ENCODE results near the gene BCL11B.

BCL11B gene

DNA sequence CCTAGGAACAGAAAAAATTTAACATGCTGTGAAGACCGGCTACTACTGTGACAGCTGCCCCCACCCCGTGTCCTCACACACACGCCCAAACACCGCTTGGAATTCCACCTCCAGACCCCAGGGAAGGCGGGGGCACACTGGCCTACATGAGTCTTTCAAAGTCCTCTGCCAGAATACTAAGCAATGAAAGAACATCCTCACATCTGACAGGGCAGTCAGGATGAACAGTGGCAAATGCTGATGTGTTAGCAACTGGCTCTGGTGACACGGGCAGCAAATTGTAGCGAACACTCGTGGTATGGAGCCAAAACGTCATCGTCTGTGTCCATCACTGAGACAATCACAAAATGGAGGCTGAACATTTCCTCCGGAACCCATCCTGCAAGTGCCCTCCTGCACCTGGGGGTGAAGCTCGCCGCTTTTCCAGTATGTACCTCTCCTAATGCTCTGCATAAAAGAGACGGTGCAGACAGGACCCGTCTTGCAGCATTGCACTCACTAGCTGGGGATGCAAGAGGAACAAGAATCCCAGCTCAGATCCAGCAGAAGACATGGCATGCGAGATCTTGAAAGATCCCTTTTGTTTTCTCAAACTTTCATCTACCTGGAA lies 94.8 kb downstream of the BCL11B start:
- DNase-seq, result no peak

DNA sequence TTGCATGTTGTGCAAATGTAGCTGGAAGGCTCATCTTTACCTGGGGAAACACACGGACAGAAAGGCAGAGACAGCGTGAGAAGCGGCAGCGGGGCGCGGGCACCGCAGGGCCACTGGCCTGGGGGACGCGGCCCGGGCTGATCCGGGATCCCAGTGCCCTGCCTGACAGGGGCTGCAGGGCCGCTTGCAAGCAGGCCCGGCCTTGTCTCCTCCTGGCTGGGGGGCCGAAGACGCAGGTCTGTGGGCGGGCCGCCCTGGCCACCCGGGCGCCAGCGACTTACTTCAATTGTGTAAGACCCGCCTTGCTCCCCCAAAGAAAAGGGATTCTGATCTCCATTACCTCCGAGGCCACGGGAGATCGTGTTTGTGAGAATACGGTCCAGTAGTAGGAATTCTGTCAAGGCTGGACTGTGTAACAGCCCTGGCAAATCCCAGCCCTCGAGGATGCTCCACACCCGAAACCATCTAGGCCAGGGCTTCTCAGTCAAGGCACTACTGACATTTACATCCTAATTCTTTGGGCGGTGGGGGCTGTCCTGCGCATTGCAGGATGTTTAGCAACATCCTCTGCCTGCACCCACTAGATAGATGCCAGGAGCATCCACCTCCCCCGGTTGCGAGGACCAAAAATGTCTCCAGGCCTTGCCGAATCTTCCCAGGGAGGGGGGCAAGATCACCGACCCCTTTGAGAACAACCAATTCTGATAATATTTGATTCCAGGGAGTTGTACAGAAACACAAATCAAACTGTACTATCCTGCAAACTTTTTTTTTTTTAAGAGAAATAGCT lies 95.6 kb downstream of the BCL11B start:
- DNase-seq, result no peak

DNA sequence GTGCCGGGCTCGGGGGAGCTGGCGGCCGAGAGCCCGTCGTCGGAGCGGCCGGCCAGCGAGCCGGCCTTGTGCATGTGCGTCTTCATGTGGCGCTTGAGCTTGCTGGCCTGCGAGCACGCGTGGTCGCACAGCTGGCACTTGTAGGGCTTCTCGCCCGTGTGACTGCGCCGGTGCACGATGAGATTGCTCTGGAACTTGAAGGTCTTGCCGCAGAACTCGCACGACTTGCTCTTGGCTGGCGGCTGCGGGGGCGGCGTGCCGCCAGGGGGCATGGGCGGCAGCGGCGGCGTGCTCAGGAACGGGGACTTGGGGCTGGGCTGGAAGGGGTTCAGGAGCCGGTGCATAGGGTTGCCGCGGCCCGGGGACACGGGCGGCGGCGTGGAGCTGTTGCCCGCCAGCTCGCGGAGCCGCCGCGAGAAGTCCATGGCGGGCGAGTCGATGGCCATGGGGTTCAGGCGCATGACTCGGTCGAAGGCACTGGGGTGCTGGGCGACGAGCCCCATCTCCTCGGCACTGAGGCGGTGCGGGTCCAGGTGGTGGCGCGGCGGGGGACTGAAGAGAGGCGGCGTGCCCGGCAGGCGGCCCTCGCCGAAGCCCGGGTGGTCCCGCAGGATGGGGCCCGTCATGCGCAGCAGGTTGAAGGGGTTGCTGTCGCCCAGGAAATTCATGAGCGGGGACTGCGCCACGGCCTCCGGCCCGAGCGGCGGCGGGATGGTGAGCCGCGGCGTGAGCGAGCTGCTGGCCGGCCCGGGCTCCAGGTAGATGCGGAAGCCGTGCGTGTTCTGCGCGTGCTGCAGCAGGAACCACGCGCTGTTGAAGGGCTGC lies 96.5 kb downstream of the BCL11B start:
- DNase-seq, result no peak

DNA sequence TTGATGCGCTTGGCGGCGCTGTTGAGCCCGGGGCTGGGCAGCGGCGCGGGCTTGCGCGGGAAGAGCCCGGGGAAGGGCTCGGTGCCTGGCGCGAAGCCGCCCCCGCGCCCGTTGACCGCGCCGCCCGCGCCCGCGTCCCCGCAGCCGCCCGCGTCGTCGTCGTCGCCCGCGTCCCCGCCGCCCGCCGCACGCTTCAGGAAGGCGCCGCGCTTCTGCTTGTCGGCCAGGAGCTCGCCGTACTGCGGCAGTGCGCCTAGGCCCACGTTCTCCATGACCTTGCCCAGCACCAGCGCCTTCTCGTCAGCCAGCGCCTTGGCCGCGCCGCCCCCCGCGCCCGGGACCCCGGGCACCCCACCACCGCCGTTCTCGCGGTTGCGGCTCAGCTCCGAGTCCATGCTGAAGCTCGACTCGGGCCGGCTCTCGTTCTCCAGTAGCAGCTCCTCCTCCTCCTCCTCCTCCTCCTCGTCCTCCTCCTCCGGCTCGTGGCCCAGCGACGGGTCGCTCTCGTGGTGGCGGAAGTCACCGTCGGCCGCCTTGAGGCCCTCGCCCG lies 97.2 kb downstream of the BCL11B start:
- no peak for DNase-seq

DNA sequence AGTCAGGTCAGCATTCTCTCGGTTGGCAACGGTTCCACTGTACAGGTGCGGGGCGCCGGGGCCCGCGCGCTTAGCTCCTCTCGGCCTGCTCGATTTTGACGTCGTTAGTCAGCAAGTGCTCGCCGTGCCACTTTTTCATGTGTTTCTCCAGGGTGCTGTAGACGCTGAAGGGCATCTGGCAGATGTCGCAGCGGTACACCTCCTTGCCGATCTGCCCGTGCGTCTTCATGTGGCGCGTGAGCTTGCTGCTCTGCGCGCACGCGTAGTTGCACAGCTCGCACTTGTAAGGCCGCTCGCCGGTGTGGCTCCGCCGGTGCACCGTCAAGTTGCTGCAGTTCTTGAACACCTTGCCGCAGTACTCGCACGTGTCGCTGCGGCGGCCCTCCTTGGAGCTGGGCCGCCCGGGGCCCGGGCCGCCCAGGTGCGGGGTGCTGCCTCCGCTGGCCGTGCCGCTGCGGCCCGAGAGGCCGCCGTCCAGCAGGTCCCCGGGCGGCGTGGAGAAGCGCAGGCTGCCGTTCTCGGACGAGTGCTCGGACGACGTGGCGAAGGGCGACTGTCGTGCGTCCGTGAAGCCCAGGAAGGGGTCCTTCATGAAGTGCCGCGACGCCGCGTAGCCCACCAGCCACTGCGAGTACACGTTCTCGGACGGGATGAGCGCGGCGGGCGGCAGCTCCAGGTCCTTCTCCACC lies 97.8 kb downstream of the BCL11B start:
- DNase-seq, result no peak

DNA sequence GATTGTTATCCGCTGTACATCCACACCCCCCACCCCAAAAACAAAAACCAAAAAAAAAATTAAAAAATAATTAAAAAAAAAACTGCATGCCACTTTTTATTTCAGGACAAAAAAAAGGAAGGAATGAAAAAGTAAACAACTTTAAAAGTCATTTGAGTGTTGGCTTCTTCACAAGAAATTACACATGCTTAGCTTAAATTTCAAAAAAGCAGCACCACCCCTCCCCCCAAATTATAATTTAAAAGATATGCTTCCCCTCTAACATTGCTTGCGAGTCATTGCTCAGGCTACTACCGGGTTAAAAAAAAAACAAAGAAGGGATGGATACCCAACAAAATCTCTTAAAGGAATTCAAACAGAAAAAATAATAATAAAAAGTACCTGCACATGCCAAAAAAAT lies 98.5 kb downstream of the BCL11B start:
- no peak for DNase-seq

DNA sequence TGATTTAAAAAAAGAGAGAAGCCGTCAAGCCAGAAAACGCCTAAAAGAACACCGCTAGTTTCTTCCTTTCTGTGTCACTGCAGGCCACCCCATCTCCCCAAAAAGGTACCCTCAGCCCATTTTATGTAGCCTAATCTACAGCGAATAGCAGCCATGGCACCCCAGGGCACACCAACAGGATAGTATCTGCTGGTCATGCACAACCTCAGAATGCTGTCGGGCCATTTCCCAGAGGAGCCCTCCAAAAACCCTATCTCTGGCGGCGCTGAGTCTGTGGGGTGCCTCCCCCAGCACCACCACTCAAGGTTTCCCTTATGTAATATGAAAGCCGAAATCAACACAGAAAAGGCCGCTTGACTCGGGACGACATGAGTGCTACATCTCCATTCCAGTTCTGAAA lies 98.9 kb downstream of the BCL11B start:
- no peak for DNase-seq

DNA sequence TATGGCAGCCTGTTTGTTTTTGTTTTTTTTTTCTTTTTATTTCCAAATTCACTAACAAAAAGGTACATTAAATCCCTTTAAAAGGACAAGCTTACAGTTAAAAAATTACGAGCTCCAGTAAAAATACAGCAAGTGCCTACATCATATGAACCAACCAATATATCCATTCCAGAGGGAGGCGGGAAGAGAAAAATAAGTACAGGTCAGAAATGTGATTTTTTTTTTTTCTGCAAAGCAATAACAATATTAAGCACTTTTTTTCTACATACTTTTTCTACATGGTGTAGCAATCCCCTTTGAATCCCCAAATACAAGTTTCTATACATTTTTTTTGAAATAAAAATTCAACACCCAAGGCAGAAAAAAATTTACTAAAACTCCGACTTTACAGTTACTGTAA lies 100.6 kb downstream of the BCL11B start:
- no peak for DNase-seq

DNA sequence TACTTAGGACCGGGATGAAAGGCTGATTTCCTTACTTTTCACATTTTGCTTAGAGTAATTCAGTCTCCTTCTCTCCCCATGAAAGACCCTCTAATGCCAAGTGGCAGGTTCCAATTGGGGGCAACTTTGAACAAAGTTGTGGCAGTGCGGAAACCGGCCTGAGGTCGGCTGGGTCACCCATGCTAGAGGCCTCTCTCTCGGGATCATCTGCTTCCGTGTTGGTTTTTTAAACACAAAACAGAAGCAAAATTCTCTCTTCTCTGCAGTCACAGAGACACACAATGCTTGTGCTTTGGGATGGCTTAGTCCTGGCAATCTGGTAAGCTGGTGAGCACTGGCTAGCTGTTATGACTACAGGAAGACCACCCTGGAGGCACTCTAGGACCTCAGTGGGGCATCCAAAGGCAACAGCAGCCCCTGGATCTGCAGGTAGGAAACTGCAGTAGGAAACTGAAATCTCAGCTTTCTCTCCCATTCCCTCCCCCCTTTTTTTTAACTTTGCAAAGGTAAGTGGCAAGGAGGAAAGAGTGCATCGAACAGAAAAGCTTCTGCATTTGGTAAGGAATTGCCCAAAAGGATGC lies 102.1 kb downstream of the BCL11B start:
- DNase-seq, result no peak

DNA sequence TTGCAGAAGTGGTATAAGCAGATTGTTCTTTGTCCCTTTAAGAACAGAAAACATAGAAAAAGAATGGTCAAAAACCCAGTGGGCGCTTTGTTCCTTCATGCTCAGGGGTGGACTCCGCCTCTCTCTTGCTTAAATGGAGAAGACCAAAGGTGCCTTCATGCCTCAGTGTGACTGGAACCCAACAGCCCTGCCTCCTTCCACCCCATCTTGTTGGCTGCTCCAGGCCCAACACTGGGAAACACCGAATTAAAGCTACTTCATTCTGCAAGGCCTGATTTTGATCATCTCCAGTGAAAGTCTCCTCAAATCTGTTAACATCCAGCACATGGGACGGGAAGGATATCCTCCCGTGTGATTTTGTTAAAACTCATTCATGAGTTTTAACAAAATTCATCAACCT lies 103.7 kb downstream of the BCL11B start:
- DNase-seq, result no peak

DNA sequence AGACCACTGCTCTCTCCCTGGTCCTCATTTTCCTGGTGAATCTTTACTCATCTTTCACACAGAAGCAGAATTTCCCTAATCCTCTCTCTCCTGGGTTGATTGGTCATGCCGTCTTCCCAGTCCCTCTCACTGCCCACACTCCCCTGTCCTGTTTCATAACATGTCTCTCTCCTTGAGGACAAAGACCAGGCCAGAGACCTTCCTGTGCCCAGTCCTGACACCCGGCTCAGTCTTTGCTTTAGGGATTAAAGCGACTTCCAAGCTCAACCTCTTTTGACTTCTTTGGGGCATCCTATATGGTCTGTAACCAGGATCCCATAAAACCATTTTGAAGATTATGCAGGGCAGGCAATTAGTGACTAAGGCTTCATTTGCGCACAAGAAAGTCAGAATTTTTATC lies 105.5 kb downstream of the BCL11B start:
- no peak for DNase-seq

DNA sequence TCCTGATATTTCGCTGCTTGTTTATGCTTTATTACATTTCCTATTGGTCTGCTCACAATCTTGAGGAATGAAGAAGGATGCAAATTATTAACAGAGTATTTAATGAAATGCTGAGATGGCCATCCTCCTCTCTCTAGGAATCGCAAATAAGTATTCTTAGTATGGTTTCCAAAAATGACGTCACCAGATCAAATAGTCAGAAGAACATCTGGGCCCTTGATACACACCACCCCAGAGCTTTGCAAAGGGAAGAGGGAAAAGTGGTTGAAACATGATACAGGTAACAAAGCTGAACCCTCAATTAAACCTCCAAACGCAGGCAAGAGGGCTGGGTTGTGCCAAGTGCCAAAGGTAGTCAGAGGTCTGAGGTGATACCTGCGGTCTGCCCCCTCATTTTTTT lies 107.3 kb downstream of the BCL11B start:
- peak; percentile 96 for DNase-seq

DNA sequence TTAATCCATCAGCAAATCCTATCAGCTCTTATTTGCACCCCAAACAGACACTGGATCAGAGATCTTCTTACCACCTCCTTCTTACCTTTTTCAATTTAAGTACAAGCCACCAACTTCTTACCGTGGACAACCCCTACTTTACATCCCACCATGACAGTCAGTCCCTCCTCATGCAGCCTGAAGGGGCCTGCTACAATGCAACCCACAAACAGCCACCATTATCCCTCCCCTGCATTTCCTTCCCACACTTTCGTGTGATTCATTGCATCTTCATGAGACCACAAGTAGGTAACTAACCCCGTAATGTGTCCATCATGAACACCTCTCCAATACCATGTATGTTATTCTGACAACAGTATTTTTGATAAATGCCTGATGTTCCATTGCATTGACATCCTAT lies 108.6 kb downstream of the BCL11B start:
- no peak for DNase-seq

DNA sequence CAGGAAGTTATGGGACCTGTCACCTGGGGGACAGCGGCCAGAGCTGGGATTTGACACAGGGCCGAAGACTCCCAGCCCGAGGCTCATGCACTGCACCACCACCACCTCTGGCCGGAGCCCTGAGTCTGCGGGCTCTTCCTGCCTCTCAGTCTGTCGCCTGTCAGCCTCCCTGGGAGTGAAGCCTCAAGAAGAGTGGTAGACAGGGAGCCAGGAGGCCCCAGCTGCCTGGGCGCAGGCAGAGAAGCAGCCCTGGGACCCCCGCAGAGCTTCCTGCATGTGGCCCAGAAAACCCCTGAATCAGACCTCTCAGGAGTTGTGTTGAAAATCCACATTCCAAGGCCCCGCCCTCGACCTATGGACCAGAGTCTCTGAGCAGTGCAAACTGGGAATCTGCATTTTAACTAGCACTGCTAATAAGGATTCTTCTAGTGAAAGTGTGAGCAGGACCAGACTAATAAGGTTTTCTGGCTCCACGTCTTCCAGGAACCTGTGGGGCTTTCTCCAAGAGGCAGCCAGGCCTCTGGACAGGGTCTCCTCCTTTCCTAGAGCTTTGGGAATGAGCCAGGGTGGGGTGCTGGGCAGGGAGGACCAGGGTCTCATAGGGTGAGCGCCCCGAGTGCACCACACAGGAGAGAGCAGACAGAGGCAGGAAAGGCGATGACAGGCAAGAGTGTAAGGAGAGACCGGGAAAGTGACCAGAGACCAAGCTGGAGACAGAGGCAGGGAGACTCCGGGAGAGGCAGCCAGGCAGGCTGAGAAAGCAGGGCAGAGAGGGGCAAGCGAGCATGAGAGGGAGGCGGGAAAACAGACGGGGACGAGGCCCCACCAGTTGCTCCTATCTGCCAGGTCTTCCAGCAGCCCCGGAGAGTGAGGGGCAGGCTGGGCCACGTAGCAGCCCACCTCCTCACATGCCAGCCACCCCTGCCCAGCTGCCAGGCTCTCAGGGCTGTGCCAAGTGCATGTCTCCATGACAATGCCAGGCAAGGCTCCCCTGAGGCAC lies 112.4 kb downstream of the BCL11B start:
- no peak for DNase-seq

DNA sequence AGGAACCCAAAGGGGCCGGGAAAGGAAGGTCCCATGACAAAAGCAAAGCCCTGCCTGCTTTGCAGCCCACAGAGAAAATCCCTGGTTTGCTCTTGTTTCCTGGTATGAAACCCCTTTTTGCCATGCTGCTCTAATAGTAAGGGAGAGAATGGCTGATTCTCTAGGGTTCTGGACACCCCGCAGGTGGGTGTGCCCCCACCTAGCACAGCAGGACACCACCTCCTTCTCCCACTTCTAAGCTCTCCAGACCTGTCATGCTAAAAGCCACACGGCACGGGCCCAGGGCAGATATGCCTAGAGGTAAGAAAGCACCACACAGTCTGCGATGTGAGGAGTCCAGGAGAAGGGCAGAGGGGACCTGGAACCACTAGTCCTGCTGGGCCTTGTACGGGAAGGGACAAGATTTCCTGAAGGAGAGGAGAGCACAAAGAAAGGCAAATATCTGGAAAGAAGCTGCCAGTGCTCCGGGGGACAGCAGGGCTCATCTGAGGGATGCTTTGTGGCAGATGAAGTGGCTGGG lies 113.3 kb downstream of the BCL11B start:
- no peak for DNase-seq

DNA sequence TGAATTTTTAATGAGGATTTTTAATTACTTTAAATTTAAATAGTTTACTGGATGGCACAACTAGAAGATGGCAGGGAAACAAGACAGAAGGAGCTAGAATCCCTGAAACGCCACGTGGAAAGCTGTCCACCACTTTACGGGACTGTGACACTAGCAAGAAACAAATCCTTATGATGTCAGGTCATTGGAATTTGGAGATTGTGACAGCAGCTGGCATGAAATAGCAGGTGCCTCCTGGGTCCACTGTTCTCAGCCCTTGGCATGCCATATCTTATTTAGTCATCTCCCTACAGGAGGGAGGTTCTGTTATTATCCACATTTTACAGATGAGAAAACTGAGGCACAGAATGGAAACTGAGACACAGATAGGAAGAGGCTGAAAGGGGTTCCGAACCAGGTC lies 113.8 kb downstream of the BCL11B start:
- no peak for DNase-seq

DNA sequence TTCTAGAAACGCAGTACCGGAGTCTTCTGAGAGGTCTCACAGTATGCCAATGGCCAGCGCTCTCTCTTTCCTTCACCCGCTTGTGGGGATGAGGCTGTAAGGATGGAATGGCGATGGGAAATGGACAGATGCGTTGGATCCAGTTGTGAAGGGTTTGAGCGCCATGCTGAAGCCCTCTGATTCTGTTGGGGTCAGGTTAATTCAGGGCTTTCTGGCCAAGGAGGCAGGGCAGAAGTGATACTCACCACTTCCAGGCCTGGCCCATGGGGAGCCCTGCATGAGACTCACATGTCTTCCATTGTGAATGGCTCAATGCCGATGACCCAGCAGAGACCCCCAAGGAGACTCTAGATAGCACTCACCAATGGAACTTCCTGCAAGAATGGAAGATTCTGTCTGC lies 114.3 kb downstream of the BCL11B start:
- no peak for DNase-seq

DNA sequence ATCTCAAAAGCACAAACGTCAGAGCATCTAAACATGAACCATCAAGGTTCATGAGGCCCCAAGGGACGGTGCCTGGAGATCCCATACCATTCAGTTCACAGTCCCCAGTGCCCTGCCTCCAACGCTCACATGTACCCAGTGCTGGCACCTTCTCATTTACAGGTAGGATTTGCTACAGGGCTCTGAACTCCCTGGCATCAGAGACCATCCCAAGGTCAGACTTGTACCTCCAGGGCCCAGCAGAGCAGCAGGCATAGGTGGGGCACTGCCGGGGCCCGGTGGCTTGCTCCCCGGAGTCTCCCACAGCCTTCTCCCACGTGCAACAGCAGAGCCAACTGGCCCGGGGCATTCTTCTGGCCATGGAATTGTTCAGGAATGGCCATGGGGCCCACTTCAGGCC lies 114.8 kb downstream of the BCL11B start:
- DNase-seq, result no peak

DNA sequence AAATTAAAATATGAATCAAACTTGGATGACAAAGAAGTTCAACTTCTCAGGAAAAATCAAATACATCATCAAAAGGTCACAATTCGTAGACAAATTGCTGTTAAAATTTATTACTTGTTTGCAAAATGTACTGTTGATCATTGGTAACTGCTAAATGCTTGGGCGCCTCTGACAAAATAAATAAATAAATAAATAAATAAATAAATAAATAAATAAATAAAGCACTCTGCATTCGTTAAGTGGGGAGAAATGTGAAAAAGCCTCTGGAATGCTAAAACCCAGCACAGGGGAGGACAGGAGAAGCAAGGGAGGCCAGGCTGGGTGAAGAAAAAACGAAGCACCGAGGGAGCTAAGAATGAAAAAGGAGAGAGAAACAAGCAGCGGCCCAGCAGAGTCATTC lies 115.2 kb downstream of the BCL11B start:
- no peak for DNase-seq

DNA sequence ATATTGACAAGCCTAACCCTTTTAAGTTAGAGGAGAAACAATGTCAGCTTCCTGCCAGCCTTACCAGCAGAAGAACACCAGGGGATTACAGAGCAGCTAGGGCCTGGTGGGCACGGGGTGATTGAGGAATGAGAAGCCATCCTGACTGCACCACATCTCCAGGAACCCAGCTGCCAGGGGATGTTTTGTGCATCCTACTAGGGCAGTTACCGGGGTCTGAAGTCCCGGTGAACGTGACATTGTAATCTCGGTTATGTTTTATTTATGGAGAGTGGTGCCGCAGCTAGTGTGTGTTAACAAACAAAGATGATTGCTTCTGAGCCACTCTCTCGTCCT lies 115.9 kb downstream of the BCL11B start:
- DNase-seq, result no peak
